CD8-positive, alpha-beta memory T cell (primary cell): ENCODE results near the gene HBA2. TPM values are rescaled to one million over a fixed set of nuclear protein-coding genes. Genes with fewer than 3 reads are reported as not detected.
"Not testable (repeated sequence)": the region's sequence is repeated elsewhere in the genome, so short reads cannot be mapped to it uniquely, and the experiment has no call there.

Experiments used
- CTCF ChIA-PET: fragments of 350-600 bp; sonication (Branson Sonifier 250); formaldehyde crosslinking; loops from one replicate; lab custom pipeline; 2021; ENCODE audit warnings: antibody characterized with exemption; lab: Charles Lee
- POLR2A ChIA-PET: fragments of 350-600 bp; sonication (Branson Sonifier 250); formaldehyde crosslinking; loops from one replicate; lab custom pipeline; 2021; ENCODE audit warnings: antibody characterized with exemption; lab: Charles Lee
- DNase-seq, 5 donors: peaks; one replicate each; pipeline versions ENCODE4 v3.0.0 to v3.0.0-alpha.2; 2020 to 2022; ENCODE audit warnings: mixed read lengths in 1 of 5
- H3K27ac ChIP-seq: one replicate; pipeline ENCODE4 v1.7.0; 2013; ENCODE audit warnings: low read depth, mild to moderate bottlenecking, low read length, moderate library complexity
- H3K27me3 ChIP-seq: 2 replicates; pipeline ENCODE4 v1.7.0; 2013; ENCODE audit warnings: low read length, mild to moderate bottlenecking; ENCODE audit not compliant: insufficient read depth, poor library complexity, severe bottlenecking
- H3K36me3 ChIP-seq: 2 replicates; pipeline ENCODE4 v1.7.0; 2013; ENCODE audit warnings: mild to moderate bottlenecking, low read length, moderate library complexity; ENCODE audit not compliant: insufficient read depth
- H3K4me1 ChIP-seq: 2 replicates; pipeline ENCODE4 v1.7.0; 2013; ENCODE audit warnings: mild to moderate bottlenecking, low read length, moderate library complexity; ENCODE audit not compliant: insufficient read depth
- H3K4me3 ChIP-seq: 2 replicates; pipeline ENCODE4 v1.7.0; 2013; ENCODE audit warnings: mild to moderate bottlenecking, low read length
- H3K9me3 ChIP-seq: 2 replicates; pipeline ENCODE4 v1.7.0; 2013; ENCODE audit warnings: mild to moderate bottlenecking, low read length
- H3K27ac Mint-ChIP-seq, 8 donors: one replicate each; pipeline ENCODE4 v1.8.0; 2020 to 2021; ENCODE audit warnings: mixed read lengths in 8 of 8, mild to moderate bottlenecking in 6 of 8, inconsistent platforms in 3 of 8, moderate library complexity in 3 of 8
- H3K27me3 Mint-ChIP-seq, 2 donors: one replicate each; pipeline ENCODE4 v1.8.0; 2020 to 2021; ENCODE audit warnings: mixed read lengths in 2 of 2, mild to moderate bottlenecking in 1 of 2, moderate library complexity in 1 of 2
- H3K36me3 Mint-ChIP-seq, 3 donors: one replicate each; pipeline ENCODE4 v1.8.0; 2020 to 2021; ENCODE audit warnings: mixed read lengths in 3 of 3, inconsistent platforms in 1 of 3, mild to moderate bottlenecking in 1 of 3
- H3K4me1 Mint-ChIP-seq, 3 donors: one replicate each; pipeline ENCODE4 v1.8.0; 2020 to 2021; ENCODE audit warnings: mixed read lengths in 3 of 3, inconsistent platforms in 1 of 3, mild to moderate bottlenecking in 1 of 3
- H3K4me3 Mint-ChIP-seq, 7 donors: one replicate each; pipeline ENCODE4 v1.8.0; 2020 to 2021; ENCODE audit warnings: mixed read lengths in 7 of 7, mild to moderate bottlenecking in 6 of 7, moderate library complexity in 4 of 7, inconsistent platforms in 2 of 7
- H3K9me3 Mint-ChIP-seq, 5 donors: one replicate each; pipeline ENCODE4 v1.8.0; 2020 to 2022; ENCODE audit warnings: mixed read lengths in 5 of 5, mild to moderate bottlenecking in 3 of 5, moderate library complexity in 2 of 5, inconsistent platforms in 1 of 5
- polyA plus RNA-seq: library from polyadenylated mRNA; unstranded; fragments of 300-500 nt; fragmentation: Illumina TruSeq; gene quantifications from one replicate; pipeline ENCODE4 v1.2.3, GENCODE V29; 2021
- total RNA-seq, 2 experiments: library from RNA; stranded (reverse); gene quantifications; one replicate each; pipeline ENCODE4 v1.2.3, GENCODE V29; 2021

The HBA2 gene
- total and polyA plus RNA-seq, 3 experiments from 2014 or later: 5.8 TPM; not detected in 2

DNA sequence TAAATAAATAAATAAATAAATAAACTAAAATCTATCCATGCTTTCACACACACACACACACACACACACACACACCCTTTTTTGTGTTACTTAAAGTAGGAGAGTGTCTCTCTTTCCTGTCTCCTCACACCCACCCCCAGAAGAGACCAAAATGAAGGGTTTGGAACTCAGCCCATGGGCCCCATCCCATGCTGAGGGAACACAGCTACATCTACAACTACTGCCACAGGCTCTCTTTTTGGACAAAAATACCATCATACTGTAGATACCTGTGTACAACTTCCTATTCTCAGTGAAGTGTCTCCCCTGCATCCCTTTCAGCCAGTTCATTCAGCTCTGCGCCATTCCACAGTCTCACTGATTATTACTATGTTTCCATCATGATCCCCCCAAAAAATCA lies 1.9 kb upstream of the HBA2 start:
- H3K4me1 Mint-ChIP-seq: peaks cover 0 to 30% (median 7%) of the 10 kb centered on the region in 3 donors
- Histone ChIP-seq H3K9me3 (no peaks in the 10 kb centered on the region), H3K27me3 (peaks cover 35% of the 10 kb centered on the region), H3K27ac (no peak overlapping the region), H3K36me3 (no peaks in the 10 kb centered on the region), H3K4me1 (peaks cover under 1% of the 10 kb centered on the region), H3K4me3 (no peak overlapping the region)
- no peak overlapping the region for H3K27ac Mint-ChIP-seq
- peak overlapping the region in 1 of 7 donors; percentile 10 for H3K4me3 Mint-ChIP-seq
- no peak for DNase-seq
- H3K36me3 Mint-ChIP-seq: no peaks in the 10 kb centered on the region
- ChIA-PET CTCF (interaction anchor here (0.7 to 1.0 kb wide), 2 partner anchors 11 to 52 kb away, joined by 3 to 4 read pairs; no protein-coding TSS in a partner anchor), POLR2A (no interaction called here)
- H3K9me3 Mint-ChIP-seq: no peaks in the 10 kb centered on the region
- H3K27me3 Mint-ChIP-seq: peaks cover 45 to 68% of the 10 kb centered on the region in 2 donors

DNA sequence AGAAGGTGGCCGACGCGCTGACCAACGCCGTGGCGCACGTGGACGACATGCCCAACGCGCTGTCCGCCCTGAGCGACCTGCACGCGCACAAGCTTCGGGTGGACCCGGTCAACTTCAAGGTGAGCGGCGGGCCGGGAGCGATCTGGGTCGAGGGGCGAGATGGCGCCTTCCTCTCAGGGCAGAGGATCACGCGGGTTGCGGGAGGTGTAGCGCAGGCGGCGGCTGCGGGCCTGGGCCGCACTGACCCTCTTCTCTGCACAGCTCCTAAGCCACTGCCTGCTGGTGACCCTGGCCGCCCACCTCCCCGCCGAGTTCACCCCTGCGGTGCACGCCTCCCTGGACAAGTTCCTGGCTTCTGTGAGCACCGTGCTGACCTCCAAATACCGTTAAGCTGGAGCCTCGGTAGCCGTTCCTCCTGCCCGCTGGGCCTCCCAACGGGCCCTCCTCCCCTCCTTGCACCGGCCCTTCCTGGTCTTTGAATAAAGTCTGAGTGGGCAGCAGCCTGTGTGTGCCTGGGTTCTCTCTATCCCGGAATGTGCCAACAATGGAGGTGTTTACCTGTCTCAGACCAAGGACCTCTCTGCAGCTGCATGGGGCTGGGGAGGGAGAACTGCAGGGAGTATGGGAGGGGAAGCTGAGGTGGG lies 657 bp downstream of the HBA2 start:
- H3K4me1 ChIP-seq, POLR2A ChIA-PET, H3K4me3 ChIP-seq, H3K27ac Mint-ChIP-seq, H3K36me3 ChIP-seq, H3K9me3 ChIP-seq, H3K9me3 Mint-ChIP-seq, H3K27ac ChIP-seq, H3K36me3 Mint-ChIP-seq, DNase-seq, CTCF ChIA-PET: not testable (repeated sequence)
- H3K4me3 Mint-ChIP-seq: peak overlapping the region in 3 of 7 donors; percentile 26 to 41 (median 32)
- peaks cover 0 to 30% (median 2%) of the 10 kb centered on the region in 3 donors for H3K4me1 Mint-ChIP-seq
- H3K27me3 Mint-ChIP-seq: peaks cover 42 to 64% of the 10 kb centered on the region in 2 donors
- peaks cover 26% of the 10 kb centered on the region for H3K27me3 ChIP-seq

DNA sequence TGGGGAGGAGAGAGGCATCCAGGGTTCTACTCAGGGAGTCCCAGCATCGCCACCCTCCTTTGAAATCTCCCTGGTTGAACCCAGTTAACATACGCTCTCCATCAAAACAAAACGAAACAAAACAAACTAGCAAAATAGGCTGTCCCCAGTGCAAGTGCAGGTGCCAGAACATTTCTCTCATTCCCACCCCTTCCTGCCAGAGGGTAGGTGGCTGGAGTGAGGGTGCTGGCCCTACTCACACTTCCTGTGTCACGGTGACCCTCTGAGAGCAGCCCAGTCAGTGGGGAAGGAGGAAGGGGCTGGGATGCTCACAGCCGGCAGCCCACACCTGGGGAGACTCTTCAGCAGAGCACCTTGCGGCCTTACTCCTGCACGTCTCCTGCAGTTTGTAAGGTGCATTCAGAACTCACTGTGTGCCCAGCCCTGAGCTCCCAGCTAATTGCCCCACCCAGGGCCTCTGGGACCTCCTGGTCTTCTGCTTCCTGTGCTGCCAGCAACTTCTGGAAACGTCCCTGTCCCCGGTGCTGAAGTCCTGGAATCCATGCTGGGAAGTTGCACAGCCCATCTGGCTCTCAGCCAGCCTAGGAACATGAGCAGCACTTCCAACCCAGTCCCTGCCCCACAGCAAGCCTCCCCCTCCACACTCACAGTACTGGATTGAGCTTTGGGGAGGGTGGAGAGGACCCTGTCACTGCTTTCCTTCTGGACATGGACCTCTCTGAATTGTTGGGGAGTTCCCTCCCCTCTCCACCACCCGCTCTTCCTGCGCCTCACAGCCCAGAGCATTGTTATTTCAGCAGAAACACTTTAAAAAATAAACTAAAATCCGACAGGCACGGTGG lies 1.5 kb downstream of the HBA2 start:
- H3K36me3 ChIP-seq, H3K9me3 ChIP-seq, H3K4me1 ChIP-seq, H3K9me3 Mint-ChIP-seq, H3K27ac Mint-ChIP-seq, H3K4me3 ChIP-seq, H3K36me3 Mint-ChIP-seq, H3K27ac ChIP-seq, DNase-seq: not testable (repeated sequence)
- POLR2A ChIA-PET: interaction anchor here (0.6 kb wide), 1 partner anchor 7 kb away, joined by 3 read pairs; no protein-coding TSS in a partner anchor
- H3K27me3 ChIP-seq: peaks cover 28% of the 10 kb centered on the region
- H3K4me3 Mint-ChIP-seq: peak overlapping the region in 5 of 7 donors; percentile 19 to 61 (median 46)
- CTCF ChIA-PET: interaction anchor here (0.6 kb wide), 1 partner anchor 10 kb away, joined by 3 read pairs; no protein-coding TSS in a partner anchor
- H3K4me1 Mint-ChIP-seq: peaks cover 0 to 30% (median 2%) of the 10 kb centered on the region in 3 donors
- H3K27me3 Mint-ChIP-seq: peaks cover 38 to 60% of the 10 kb centered on the region in 2 donors

DNA sequence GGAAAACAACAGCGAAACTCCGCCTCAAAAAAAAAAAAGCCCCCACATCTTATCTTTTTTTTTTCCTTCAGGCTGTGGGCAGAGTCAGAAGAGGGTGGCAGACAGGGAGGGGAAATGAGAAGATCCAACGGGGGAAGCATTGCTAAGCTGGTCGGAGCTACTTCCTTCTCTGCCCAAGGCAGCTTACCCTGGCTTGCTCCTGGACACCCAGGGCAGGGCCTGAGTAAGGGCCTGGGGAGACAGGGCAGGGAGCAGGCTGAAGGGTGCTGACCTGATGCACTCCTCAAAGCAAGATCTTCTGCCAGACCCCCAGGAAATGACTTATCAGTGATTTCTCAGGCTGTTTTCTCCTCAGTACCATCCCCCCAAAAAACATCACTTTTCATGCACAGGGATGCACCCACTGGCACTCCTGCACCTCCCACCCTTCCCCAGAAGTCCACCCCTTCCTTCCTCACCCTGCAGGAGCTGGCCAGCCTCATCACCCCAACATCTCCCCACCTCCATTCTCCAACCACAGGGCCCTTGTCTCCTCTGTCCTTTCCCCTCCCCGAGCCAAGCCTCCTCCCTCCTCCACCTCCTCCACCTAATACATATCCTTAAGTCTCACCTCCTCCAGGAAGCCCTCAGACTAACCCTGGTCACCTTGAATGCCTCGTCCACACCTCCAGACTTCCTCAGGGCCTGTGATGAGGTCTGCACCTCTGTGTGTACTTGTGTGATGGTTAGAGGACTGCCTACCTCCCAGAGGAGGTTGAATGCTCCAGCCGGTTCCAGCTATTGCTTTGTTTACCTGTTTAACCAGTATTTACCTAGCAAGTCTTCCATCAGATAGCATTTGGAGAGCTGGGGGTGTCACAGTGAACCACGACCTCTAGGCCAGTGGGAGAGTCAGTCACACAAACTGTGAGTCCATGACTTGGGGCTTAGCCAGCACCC lies 2.6 kb downstream of the HBA2 start:
- H3K4me3 Mint-ChIP-seq: peak overlapping the region in 6 of 7 donors; percentile 16 to 61 (median 42)
- CTCF ChIA-PET: interaction anchor here (0.6 kb wide), 1 partner anchor 9 kb away, joined by 3 read pairs; no protein-coding TSS in a partner anchor
- POLR2A ChIA-PET: interaction anchor here (0.6 kb wide), 1 partner anchor 8 kb away, joined by 3 read pairs; no protein-coding TSS in a partner anchor

DNA sequence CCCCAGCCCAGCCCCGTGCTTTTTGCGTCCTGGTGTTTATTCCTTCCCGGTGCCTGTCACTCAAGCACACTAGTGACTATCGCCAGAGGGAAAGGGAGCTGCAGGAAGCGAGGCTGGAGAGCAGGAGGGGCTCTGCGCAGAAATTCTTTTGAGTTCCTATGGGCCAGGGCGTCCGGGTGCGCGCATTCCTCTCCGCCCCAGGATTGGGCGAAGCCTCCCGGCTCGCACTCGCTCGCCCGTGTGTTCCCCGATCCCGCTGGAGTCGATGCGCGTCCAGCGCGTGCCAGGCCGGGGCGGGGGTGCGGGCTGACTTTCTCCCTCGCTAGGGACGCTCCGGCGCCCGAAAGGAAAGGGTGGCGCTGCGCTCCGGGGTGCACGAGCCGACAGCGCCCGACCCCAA lies 3.3 kb downstream of the HBA2 start:
- DNase-seq, POLR2A ChIA-PET, H3K4me1 ChIP-seq, H3K9me3 Mint-ChIP-seq, H3K4me3 ChIP-seq, H3K27ac Mint-ChIP-seq, H3K36me3 ChIP-seq, H3K9me3 ChIP-seq, H3K36me3 Mint-ChIP-seq, CTCF ChIA-PET, H3K27ac ChIP-seq: not testable (repeated sequence)
- Mint-ChIP-seq H3K4me1 (peaks cover 0 to 35% (median 4%) of the 10 kb centered on the region in 3 donors), H3K27me3 (peaks cover 41 to 55% of the 10 kb centered on the region in 2 donors), H3K4me3 (peak overlapping the region in 1 of 7 donors; percentile 50)
- H3K27me3 ChIP-seq: peaks cover 36% of the 10 kb centered on the region

More for the DNA sequence above, 2.6 kb downstream of the HBA2 start:
- Histone ChIP-seq H3K27ac (no peak overlapping the region), H3K36me3 (no peaks in the 10 kb centered on the region), H3K9me3 (no peaks in the 10 kb centered on the region), H3K4me1 (no peaks in the 10 kb centered on the region), H3K4me3 (no peak overlapping the region), H3K27me3 (peaks cover 36% of the 10 kb centered on the region)
- Mint-ChIP-seq H3K27ac (no peak overlapping the region), H3K27me3 (peaks cover 41 to 60% of the 10 kb centered on the region in 2 donors), H3K36me3 (no peaks in the 10 kb centered on the region), H3K4me1 (peaks cover 0 to 35% (median 4%) of the 10 kb centered on the region in 3 donors), H3K9me3 (no peaks in the 10 kb centered on the region)
- no peak for DNase-seq

DNA sequence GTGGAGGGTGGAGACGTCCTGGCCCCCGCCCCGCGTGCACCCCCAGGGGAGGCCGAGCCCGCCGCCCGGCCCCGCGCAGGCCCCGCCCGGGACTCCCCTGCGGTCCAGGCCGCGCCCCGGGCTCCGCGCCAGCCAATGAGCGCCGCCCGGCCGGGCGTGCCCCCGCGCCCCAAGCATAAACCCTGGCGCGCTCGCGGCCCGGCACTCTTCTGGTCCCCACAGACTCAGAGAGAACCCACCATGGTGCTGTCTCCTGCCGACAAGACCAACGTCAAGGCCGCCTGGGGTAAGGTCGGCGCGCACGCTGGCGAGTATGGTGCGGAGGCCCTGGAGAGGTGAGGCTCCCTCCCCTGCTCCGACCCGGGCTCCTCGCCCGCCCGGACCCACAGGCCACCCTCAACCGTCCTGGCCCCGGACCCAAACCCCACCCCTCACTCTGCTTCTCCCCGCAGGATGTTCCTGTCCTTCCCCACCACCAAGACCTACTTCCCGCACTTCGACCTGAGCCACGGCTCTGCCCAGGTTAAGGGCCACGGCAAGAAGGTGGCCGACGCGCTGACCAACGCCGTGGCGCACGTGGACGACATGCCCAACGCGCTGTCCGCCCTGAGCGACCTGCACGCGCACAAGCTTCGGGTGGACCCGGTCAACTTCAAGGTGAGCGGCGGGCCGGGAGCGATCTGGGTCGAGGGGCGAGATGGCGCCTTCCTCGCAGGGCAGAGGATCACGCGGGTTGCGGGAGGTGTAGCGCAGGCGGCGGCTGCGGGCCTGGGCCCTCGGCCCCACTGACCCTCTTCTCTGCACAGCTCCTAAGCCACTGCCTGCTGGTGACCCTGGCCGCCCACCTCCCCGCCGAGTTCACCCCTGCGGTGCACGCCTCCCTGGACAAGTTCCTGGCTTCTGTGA lies 4.1 kb downstream of the HBA2 start, which contains the start of gene HBA1:
TSS of gene HBA1 (plus strand) at position 204 of the 906 bp plus-strand sequence. CDS start at position 241, 37 bp downstream.
- CTCF ChIA-PET, H3K4me3 ChIP-seq, H3K9me3 ChIP-seq, POLR2A ChIA-PET, H3K27ac Mint-ChIP-seq, H3K9me3 Mint-ChIP-seq, DNase-seq, H3K36me3 ChIP-seq, H3K4me1 ChIP-seq, H3K36me3 Mint-ChIP-seq: not testable (repeated sequence)
- H3K4me3 Mint-ChIP-seq: peak within 1 kb of the TSS in 5 of 7 donors; percentile 17 to 50 (median 27)
- Histone ChIP-seq H3K27ac (peak within 1 kb of the TSS; percentile 38), H3K27me3 (peaks cover 36% of the 10 kb centered on the region)
- H3K4me1 Mint-ChIP-seq: peaks cover 0 to 38% (median 4%) of the 10 kb centered on the region in 3 donors
- H3K27me3 Mint-ChIP-seq: peaks cover 36 to 51% of the 10 kb centered on the region in 2 donors
